Measurements from ENCODE around the gene ANKRD30B. TPM values are rescaled to one million over a fixed set of nuclear protein-coding genes. Genes with fewer than 3 reads are reported as not detected.
"Not testable (repeated sequence)": the region's sequence is repeated elsewhere in the genome, so short reads cannot be mapped to it uniquely, and the experiment has no call there.

Gene ANKRD30B
- total RNA-seq, 2 experiments from 2014 or later = not detected

GRCh38 chr18:14781671-14782070 is 33.7 kb downstream of the ANKRD30B start:
- no peak for DNase-seq
- no peaks in the 10 kb centered on the region for H3K36me3 Mint-ChIP-seq (ENCODE audit: low read depth)
- H3K27me3 Mint-ChIP-seq = no peaks in the 10 kb centered on the region
- POLR2A ChIA-PET = no interaction called here
- no peak overlapping the region for H3K27ac Mint-ChIP-seq
- no peaks in the 10 kb centered on the region for H3K4me1 Mint-ChIP-seq
- no peak overlapping the region for H3K4me3 Mint-ChIP-seq
- no peaks in the 10 kb centered on the region for H3K9me3 Mint-ChIP-seq
- CTCF ChIA-PET = no interaction called here

GRCh38 chr18:14784133-14784532 is 36.2 kb downstream of the ANKRD30B start:
- no peak overlapping the region for H3K27ac Mint-ChIP-seq

GRCh38 chr18:14796876-14797275 is 48.9 kb downstream of the ANKRD30B start:
- H3K27ac Mint-ChIP-seq; CTCF ChIA-PET; H3K4me1 Mint-ChIP-seq; H3K9me3 Mint-ChIP-seq; POLR2A ChIA-PET; H3K27me3 Mint-ChIP-seq; DNase-seq; H3K36me3 Mint-ChIP-seq (ENCODE audit: low read depth); H3K4me3 Mint-ChIP-seq: not testable (repeated sequence)

More at GRCh38 chr18:14784133-14784532, 36.2 kb downstream of the ANKRD30B start:
- ChIA-PET CTCF (no interaction called here), POLR2A (no interaction called here)
- Mint-ChIP-seq H3K9me3 (no peaks in the 10 kb centered on the region), H3K27me3 (no peaks in the 10 kb centered on the region), H3K36me3 (ENCODE audit: low read depth) (no peaks in the 10 kb centered on the region), H3K4me1 (no peaks in the 10 kb centered on the region), H3K4me3 (no peak overlapping the region)
- no peak for DNase-seq

- H3K4me1 Mint-ChIP-seq; DNase-seq; H3K4me3 Mint-ChIP-seq; H3K9me3 Mint-ChIP-seq; CTCF ChIA-PET; H3K36me3 Mint-ChIP-seq (ENCODE audit: low read depth); POLR2A ChIA-PET; H3K27ac Mint-ChIP-seq; H3K27me3 Mint-ChIP-seq: not testable (repeated sequence)
Measured at GRCh38 chr18:14797969-14798764, 50.2 kb downstream of the ANKRD30B start.

- POLR2A ChIA-PET; H3K4me1 Mint-ChIP-seq; H3K4me3 Mint-ChIP-seq; H3K9me3 Mint-ChIP-seq; H3K27me3 Mint-ChIP-seq; H3K36me3 Mint-ChIP-seq (ENCODE audit: low read depth); DNase-seq; CTCF ChIA-PET; H3K27ac Mint-ChIP-seq: not testable (repeated sequence)
Measured at GRCh38 chr18:14811081-14811480, 63.1 kb downstream of the ANKRD30B start.

GRCh38 chr18:14826972-14827632 is 79.1 kb downstream of the ANKRD30B start:
- DNase-seq; POLR2A ChIA-PET; H3K4me1 Mint-ChIP-seq; H3K27me3 Mint-ChIP-seq; H3K36me3 Mint-ChIP-seq (ENCODE audit: low read depth); H3K4me3 Mint-ChIP-seq; CTCF ChIA-PET; H3K27ac Mint-ChIP-seq; H3K9me3 Mint-ChIP-seq: not testable (repeated sequence)

- H3K27me3 Mint-ChIP-seq; H3K27ac Mint-ChIP-seq; H3K9me3 Mint-ChIP-seq; POLR2A ChIA-PET; H3K36me3 Mint-ChIP-seq (ENCODE audit: low read depth); H3K4me1 Mint-ChIP-seq; H3K4me3 Mint-ChIP-seq; CTCF ChIA-PET; DNase-seq: not testable (repeated sequence)
Measured at GRCh38 chr18:14841607-14842006, 93.6 kb downstream of the ANKRD30B start.

- H3K36me3 Mint-ChIP-seq (ENCODE audit: low read depth); H3K9me3 Mint-ChIP-seq; DNase-seq; H3K4me3 Mint-ChIP-seq; H3K27ac Mint-ChIP-seq; H3K27me3 Mint-ChIP-seq; CTCF ChIA-PET; H3K4me1 Mint-ChIP-seq; POLR2A ChIA-PET: not testable (repeated sequence)
Measured at GRCh38 chr18:14851533-14851932, 103.6 kb downstream of the ANKRD30B start.

- H3K27ac Mint-ChIP-seq; DNase-seq; CTCF ChIA-PET; POLR2A ChIA-PET; H3K4me3 Mint-ChIP-seq; H3K9me3 Mint-ChIP-seq; H3K27me3 Mint-ChIP-seq; H3K36me3 Mint-ChIP-seq (ENCODE audit: low read depth); H3K4me1 Mint-ChIP-seq: not testable (repeated sequence)
Measured at GRCh38 chr18:14855634-14856033, 107.7 kb downstream of the ANKRD30B start.

GRCh38 chr18:14856256-14856655 is 108.3 kb downstream of the ANKRD30B start:
- DNase-seq; CTCF ChIA-PET; H3K36me3 Mint-ChIP-seq (ENCODE audit: low read depth); H3K4me3 Mint-ChIP-seq; H3K4me1 Mint-ChIP-seq; H3K27ac Mint-ChIP-seq; H3K9me3 Mint-ChIP-seq; POLR2A ChIA-PET; H3K27me3 Mint-ChIP-seq: not testable (repeated sequence)

GRCh38 chr18:14858514-14858913 is 110.5 kb downstream of the ANKRD30B start:
- H3K9me3 Mint-ChIP-seq; CTCF ChIA-PET; H3K4me1 Mint-ChIP-seq; H3K27me3 Mint-ChIP-seq; H3K4me3 Mint-ChIP-seq; POLR2A ChIA-PET; H3K27ac Mint-ChIP-seq; DNase-seq; H3K36me3 Mint-ChIP-seq (ENCODE audit: low read depth): not testable (repeated sequence)

- H3K27me3 Mint-ChIP-seq; H3K9me3 Mint-ChIP-seq; POLR2A ChIA-PET; H3K4me1 Mint-ChIP-seq; H3K27ac Mint-ChIP-seq; CTCF ChIA-PET; DNase-seq; H3K36me3 Mint-ChIP-seq (ENCODE audit: low read depth); H3K4me3 Mint-ChIP-seq: not testable (repeated sequence)
Measured at GRCh38 chr18:14859995-14860394, 112.0 kb downstream of the ANKRD30B start.

GRCh38 chr18:14866426-14866825 is 118.5 kb downstream of the ANKRD30B start:
- H3K4me3 Mint-ChIP-seq; CTCF ChIA-PET; POLR2A ChIA-PET; H3K4me1 Mint-ChIP-seq; DNase-seq; H3K27ac Mint-ChIP-seq; H3K36me3 Mint-ChIP-seq (ENCODE audit: low read depth); H3K9me3 Mint-ChIP-seq; H3K27me3 Mint-ChIP-seq: not testable (repeated sequence)

- H3K4me3 Mint-ChIP-seq; H3K27ac Mint-ChIP-seq; DNase-seq; H3K9me3 Mint-ChIP-seq; H3K4me1 Mint-ChIP-seq; CTCF ChIA-PET; H3K36me3 Mint-ChIP-seq (ENCODE audit: low read depth); POLR2A ChIA-PET; H3K27me3 Mint-ChIP-seq: not testable (repeated sequence)
Measured at GRCh38 chr18:14867988-14868387, 120.0 kb downstream of the ANKRD30B start.

Data from activated CD4-positive, alpha-beta memory T cell treated with anti-CD3 and anti-CD28 coated beads, Interleukin-2, amount 10 ng/mL, durations not matched to agents 7 days and 5 days (primary cell).